ENCODE results near the gene MYCN.
A peak's percentile ranks its signal among the peaks of the same experiment; 100 is the strongest.

Gene MYCN

GRCh38 chr2:15931319-15931890 lies 8.9 kb upstream of the MYCN start:
- no peak for DNase-seq (ENCODE audit: low spot score)

DNA sequence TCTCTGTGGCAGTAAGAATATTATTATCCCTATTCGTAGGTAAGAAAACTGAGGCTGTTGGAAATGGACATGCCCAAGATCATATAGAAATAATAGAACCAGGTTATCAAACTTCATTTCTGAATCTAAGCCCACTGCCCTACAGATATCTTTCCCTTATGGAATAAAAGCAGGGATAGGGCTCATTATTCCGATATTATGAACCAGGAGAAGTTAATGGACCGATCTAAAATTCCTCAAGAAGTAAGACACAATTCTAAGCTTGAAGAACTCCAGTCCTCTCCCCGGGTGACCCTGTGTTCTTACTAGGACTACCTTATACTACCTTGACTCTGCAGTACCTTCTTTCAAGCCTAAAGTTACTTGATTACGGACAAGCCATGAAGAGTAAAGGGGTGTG lies 8.4 kb upstream of the MYCN start:
- DNase-seq (ENCODE audit: low spot score) = no peak

DNA sequence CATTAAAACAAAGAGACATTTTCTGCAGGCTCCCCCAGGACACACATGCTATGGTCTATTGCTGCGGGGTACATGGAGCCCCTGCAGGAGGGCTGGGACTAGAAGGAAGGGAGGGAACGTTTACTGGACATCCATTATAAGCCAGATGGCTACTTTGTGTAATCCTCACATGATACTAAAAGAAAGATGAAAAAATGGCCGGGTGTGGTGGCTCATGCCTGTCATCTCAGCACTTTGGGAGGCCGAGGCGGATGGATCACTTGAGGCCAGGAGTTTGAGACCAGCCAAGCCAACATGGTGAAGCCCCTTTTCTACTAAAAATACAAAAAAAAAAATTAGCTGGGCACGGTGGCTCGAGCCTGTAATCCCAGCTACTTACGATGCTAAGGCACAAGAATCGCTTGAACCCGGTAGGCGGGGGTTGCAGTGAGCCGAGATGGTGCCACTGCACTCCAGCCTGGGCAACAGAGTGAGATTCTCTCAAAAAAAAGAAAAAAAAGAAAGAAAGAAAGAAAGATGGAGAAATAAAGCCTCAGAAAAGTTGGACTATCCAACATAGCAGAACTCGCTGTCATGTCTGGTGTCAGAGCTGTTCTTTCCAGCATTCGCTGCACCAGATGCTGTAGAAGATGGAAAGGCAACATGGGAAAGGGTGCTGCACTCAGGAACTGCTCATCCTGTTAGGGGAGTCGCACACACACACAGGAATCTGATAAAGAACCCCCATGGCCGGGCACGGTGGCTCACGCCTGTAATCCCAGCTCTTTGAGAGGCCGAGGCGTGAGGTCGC lies 7.8 kb upstream of the MYCN start:
- DNase-seq (ENCODE audit: low spot score) = no peak

DNA sequence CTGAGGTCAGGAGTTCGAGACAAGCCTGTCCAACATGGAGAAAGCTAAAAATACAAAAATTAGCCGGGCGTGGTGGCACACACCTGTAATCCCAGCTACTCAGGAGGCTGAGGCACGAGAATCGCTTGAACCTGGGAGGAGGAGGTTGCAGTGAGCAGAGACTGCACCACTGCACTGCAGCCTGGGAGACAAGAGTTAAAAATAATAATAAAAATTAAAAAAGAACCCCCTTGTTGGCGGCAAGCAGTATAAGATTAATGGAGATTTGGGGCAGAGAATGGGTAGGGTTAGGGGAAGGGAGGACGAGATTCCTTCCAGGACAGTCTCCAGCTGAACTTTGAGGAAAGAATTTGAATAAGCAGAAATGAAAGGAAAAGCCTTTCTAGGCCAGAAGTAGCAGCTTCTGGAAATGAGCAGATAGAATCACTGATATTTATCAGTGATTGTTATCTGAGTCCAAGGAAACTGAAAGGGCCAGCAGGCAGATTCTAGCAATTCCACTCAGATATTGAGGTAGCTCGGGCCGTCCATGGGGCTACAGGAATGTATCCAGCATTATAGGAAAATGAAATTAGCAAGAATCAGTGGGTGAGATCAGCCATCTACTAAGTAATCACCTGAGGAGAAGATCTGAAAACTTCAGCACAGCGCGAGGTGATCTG lies 7.0 kb upstream of the MYCN start:
- no peak for DNase-seq (ENCODE audit: low spot score)

GRCh38 chr2:15934291-15934945 lies 5.9 kb upstream of the MYCN start:
- DNase-seq (ENCODE audit: low spot score) = no peak

DNA sequence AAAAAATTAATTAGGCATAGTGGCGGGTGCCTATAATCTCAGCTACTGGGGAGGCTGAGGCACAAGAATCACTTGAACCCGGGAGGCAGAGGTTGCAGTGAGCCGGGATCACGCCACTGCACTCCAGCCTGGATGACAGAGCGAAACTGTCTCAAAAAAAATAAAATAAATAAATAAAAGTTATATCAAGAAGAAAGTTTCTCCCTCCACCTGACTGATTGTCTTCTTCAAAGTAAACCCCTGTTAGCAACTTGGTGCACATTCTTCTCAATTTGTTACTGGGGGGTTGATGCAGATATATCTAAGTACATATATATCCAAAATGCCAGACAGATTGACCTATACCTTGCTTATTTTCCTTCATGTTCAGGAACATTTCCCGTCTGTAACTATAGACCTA lies 5.2 kb upstream of the MYCN start:
- DNase-seq (ENCODE audit: low spot score) = no peak

- no peak for DNase-seq (ENCODE audit: low spot score)
Observed at GRCh38 chr2:15935675-15936074, 4.7 kb upstream of the MYCN start.

GRCh38 chr2:15936277-15937104 lies 3.9 kb upstream of the MYCN start:
- no peak for DNase-seq (ENCODE audit: low spot score)

GRCh38 chr2:15937105-15937881 lies 3.1 kb upstream of the MYCN start:
- DNase-seq (ENCODE audit: low spot score) = no peak

GRCh38 chr2:15937882-15938802 lies 2.2 kb upstream of the MYCN start:
- DNase-seq (ENCODE audit: low spot score) = no peak

GRCh38 chr2:15938803-15939555 lies 1.4 kb upstream of the MYCN start:
- DNase-seq (ENCODE audit: low spot score) = no peak

DNA sequence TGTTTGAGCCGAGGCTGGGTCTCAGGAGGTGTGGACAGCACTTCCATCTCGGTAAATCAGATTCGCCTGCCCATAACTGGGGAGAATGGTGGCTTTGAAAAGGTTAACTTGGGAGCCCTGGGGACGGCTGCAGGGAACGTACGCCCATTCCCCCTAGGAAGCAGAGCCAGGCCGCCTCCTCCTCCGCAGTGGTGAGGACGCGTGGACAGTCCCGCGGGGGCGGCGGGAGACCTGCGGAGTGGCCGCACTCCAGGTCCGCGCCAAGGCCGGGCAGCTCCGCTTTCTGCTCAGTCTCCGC lies 845 bp upstream of the MYCN start:
- DNase-seq (ENCODE audit: low spot score) = peak; percentile 61

DNA sequence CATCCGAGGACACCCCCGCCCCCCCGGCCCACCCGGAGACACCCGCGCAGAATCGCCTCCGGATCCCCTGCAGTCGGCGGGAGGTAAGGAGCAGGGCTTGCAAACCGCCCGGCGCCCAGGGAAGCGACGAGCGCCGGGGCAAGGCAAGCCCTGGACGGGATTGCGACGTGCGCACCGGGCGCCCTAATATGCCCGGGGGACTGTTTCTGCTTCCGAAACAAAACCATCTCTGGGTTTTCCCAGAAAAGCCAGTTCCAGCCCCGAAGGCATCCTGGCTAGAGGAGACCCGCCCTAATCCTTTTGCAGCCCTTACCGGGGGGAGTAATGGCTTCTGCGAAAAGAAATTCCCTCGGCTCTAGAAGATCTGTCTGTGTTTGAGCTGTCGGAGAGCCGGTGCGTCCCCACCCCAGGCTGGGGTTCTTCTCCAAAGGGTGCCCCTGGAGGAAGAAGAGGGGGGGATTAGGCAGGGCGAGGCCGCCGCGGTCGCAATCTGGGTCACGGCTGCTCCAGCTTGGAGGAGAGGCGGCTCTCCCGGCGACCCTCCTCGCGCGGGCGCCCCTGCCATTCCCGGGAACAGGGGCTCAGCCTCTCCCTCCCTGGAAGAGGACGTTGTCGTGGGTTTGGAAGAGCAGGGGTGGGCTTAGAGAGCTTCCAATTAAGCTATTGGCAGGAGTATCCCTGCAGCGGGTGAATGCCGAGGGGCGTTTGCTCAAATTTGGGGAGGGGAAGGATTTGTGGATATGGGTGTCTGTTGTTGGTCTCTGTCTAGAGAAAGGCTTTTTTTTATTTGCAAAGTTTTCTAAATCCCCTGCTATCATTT lies 521 bp downstream of the MYCN start:
- no peak for DNase-seq (ENCODE audit: low spot score)

GRCh38 chr2:15941481-15941850 lies 1.1 kb downstream of the MYCN start:
- no peak for DNase-seq (ENCODE audit: low spot score)

DNA sequence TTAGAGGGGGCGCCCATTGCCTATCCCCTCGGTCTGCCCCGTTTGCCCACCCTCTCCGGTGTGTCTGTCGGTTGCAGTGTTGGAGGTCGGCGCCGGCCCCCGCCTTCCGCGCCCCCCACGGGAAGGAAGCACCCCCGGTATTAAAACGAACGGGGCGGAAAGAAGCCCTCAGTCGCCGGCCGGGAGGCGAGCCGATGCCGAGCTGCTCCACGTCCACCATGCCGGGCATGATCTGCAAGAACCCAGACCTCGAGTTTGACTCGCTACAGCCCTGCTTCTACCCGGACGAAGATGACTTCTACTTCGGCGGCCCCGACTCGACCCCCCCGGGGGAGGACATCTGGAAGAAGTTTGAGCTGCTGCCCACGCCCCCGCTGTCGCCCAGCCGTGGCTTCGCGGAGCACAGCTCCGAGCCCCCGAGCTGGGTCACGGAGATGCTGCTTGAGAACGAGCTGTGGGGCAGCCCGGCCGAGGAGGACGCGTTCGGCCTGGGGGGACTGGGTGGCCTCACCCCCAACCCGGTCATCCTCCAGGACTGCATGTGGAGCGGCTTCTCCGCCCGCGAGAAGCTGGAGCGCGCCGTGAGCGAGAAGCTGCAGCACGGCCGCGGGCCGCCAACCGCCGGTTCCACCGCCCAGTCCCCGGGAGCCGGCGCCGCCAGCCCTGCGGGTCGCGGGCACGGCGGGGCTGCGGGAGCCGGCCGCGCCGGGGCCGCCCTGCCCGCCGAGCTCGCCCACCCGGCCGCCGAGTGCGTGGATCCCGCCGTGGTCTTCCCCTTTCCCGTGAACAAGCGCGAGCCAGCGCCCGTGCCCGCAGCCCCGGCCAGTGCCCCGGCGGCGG lies 1.7 kb downstream of the MYCN start:
- no peak for DNase-seq (ENCODE audit: low spot score)

DNA sequence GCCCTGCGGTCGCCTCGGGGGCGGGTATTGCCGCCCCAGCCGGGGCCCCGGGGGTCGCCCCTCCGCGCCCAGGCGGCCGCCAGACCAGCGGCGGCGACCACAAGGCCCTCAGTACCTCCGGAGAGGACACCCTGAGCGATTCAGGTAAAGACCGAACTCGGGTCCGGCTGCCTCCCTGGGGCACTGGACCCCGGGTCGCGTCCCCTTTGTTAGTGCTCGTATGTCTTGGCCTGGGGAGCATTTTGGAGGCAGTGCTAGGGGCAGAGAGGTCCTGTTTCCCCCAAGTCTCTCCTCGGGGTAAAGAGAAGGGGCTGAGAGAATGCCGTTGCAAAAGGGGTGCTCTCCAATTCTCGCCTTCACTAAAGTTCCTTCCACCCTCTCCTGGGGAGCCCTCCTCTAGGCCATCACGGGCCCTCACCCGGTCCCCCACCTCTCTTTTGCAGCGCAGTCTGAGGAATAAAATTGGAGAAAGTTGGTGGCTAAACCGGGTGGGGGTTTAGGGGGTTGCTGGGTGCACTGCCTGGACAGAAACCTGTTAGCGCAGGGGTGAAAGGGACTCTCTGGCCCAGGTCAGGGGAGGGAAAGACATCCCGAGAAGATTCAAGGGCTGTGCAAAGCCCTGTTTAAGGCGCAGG lies 2.5 kb downstream of the MYCN start:
- no peak for DNase-seq (ENCODE audit: low spot score)
